NB4 (cell line): ENCODE data around the gene MRPL2.

Experiments used
- MYC ChIP-seq: IDR thresholded peaks from 2 replicates; pipeline ENCODE4 v1.6.1; 2011; ENCODE audit warnings: low read depth, low read length
- TF ChIP-seq, protein P1 (sequence below): IDR thresholded peaks from one replicate; pipeline ENCODE4 v1.5.1; 2012; ENCODE audit warnings: low read depth, low read length

DNA sequence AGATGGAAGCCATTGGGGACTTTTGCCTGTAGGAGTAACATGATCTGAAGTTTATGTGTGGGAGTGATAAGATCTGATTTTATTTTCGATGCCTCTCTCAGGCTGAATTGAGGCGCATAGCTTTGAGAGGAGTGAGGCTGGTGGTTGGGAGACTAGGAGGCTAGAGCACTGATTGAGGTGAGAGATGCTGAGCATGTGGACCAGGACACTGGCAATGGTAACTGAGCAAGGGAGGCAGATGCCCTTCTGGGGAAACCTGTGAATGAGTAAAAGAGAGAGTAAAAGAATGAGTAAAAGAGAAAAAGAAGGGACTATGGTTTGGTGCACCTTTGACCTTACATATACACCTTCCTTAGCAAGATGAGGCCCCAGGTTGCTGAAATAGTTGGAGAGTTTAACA, 34.8 kb downstream of the MRPL2 start:
- no peak for TF ChIP-seq MYC
- TF ChIP-seq, protein P1, sequence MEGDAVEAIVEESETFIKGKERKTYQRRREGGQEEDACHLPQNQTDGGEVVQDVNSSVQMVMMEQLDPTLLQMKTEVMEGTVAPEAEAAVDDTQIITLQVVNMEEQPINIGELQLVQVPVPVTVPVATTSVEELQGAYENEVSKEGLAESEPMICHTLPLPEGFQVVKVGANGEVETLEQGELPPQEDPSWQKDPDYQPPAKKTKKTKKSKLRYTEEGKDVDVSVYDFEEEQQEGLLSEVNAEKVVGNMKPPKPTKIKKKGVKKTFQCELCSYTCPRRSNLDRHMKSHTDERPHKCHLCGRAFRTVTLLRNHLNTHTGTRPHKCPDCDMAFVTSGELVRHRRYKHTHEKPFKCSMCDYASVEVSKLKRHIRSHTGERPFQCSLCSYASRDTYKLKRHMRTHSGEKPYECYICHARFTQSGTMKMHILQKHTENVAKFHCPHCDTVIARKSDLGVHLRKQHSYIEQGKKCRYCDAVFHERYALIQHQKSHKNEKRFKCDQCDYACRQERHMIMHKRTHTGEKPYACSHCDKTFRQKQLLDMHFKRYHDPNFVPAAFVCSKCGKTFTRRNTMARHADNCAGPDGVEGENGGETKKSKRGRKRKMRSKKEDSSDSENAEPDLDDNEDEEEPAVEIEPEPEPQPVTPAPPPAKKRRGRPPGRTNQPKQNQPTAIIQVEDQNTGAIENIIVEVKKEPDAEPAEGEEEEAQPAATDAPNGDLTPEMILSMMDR, result no peak
